NCI-H510A (cell line): ENCODE measurements around the gene APOC3.
A peak's percentile ranks its signal among the peaks of the same experiment; 100 is the strongest.

Experiments used
- DNase-seq: peaks from one replicate; lab custom pipeline; 2025; lab: John Stamatoyannopoulos, UW

Gene APOC3

GRCh38 chr11:116874251-116874650 lies 44.5 kb downstream of the APOC3 start:
- no peak for DNase-seq

GRCh38 chr11:116875194-116875593 lies 45.5 kb downstream of the APOC3 start:
- DNase-seq = no peak

- DNase-seq = no peak
Measured at GRCh38 chr11:116876656-116877055, 46.9 kb downstream of the APOC3 start.

- peak; percentile 34 for DNase-seq
Measured at GRCh38 chr11:116879800-116880625, 50.3 kb downstream of the APOC3 start.

GRCh38 chr11:116881143-116881542 lies 51.4 kb downstream of the APOC3 start:
- no peak for DNase-seq

- no peak for DNase-seq
Measured at GRCh38 chr11:116882386-116882785, 52.7 kb downstream of the APOC3 start.
